AG09319 (cell line): ENCODE data around the gene RAB24.
A peak's percentile ranks its signal among the peaks of the same experiment; 100 is the strongest.

Experiments used
- DNase-seq: peaks from one replicate; pipeline ENCODE4 v3.0.0-alpha.2; 2010; ENCODE audit warnings: low read depth; ENCODE audit errors: extremely low read depth
- CTCF ChIP-seq: IDR thresholded peaks from 2 replicates; pipeline ENCODE4 v1.5.1; 2011; ENCODE audit warnings: low read depth, mild to moderate bottlenecking, inconsistent platforms, low read length, moderate library complexity

The RAB24 gene

GRCh38 chr5:177313561-177314259, 10.2 kb upstream of the RAB24 start:
- no peak for TF ChIP-seq CTCF
- DNase-seq: no peak

GRCh38 chr5:177312649-177313181, 9.2 kb upstream of the RAB24 start:
- DNase-seq: no peak

GRCh38 chr5:177311723-177312648, 8.5 kb upstream of the RAB24 start, which contains the start of gene MXD3:
TSS of gene MXD3 (minus strand) at chr5:177311898. CDS start at chr5:177311830, 68 bp downstream.
- peak; percentile 79 for DNase-seq
- no peak for TF ChIP-seq CTCF

More at GRCh38 chr5:177312649-177313181, 9.2 kb upstream of the RAB24 start:
- TF ChIP-seq CTCF: no peak

- no peak for TF ChIP-seq CTCF
- DNase-seq: no peak
Measured at GRCh38 chr5:177311392-177311722, 7.8 kb upstream of the RAB24 start.

- TF ChIP-seq CTCF: no peak
- DNase-seq: no peak
Measured at GRCh38 chr5:177310757-177311391, 7.4 kb upstream of the RAB24 start.

- DNase-seq: no peak
- TF ChIP-seq CTCF: no peak
Measured at GRCh38 chr5:177310332-177310731, 6.8 kb upstream of the RAB24 start.
